ENCODE data around the gene TWF2. TPM values are rescaled to one million over a fixed set of nuclear protein-coding genes. Genes with fewer than 3 reads are reported as not detected.

The TWF2 gene
- total RNA-seq, 4 donors from 2014 or later: 45.9 to 105 (median 50.2) TPM

DNA sequence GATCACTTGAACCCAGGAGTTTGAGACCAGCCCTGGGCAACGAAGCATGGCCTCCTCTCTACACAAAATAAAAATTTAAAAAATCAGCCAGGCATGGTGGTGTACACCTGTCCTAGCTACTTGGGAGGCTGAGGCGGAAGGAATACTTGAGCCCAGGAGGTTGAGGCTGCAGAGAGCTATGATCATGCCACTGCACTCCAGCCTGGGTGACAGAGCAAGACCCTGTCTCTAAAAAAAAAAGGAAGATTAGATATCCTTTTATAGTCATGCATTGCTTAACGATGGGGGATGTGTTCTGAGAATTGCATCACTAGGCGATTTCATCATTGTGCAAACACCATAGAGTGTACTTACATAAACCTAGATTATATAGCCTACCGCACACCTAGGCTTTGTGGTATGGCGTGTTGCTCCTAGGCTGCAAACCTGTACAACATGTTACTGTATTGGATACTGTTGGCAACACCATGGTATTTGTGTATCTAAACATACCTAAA, 28.4 kb downstream of the TWF2 start:
- intact Hi-C loops (cut with DNase I; ENCODE audit: low total_unique reads): no loop called here
- DNase-seq: no peak
- TF ChIP-seq, protein P1, sequence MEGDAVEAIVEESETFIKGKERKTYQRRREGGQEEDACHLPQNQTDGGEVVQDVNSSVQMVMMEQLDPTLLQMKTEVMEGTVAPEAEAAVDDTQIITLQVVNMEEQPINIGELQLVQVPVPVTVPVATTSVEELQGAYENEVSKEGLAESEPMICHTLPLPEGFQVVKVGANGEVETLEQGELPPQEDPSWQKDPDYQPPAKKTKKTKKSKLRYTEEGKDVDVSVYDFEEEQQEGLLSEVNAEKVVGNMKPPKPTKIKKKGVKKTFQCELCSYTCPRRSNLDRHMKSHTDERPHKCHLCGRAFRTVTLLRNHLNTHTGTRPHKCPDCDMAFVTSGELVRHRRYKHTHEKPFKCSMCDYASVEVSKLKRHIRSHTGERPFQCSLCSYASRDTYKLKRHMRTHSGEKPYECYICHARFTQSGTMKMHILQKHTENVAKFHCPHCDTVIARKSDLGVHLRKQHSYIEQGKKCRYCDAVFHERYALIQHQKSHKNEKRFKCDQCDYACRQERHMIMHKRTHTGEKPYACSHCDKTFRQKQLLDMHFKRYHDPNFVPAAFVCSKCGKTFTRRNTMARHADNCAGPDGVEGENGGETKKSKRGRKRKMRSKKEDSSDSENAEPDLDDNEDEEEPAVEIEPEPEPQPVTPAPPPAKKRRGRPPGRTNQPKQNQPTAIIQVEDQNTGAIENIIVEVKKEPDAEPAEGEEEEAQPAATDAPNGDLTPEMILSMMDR (IDR thresholded peaks at IDR 0.05): no peak
- TF ChIP-seq POLR2A (IDR thresholded peaks at IDR 0.05): no peak
- Histone ChIP-seq H3K9me3 (no peaks in the 10 kb centered on the region), H3K27ac (no peak overlapping the region), H3K36me3 (no peaks in the 10 kb centered on the region), H3K4me1 (no peaks in the 10 kb centered on the region), H3K4me3 (no peak overlapping the region), H3K27me3 (no peaks in the 10 kb centered on the region)

DNA sequence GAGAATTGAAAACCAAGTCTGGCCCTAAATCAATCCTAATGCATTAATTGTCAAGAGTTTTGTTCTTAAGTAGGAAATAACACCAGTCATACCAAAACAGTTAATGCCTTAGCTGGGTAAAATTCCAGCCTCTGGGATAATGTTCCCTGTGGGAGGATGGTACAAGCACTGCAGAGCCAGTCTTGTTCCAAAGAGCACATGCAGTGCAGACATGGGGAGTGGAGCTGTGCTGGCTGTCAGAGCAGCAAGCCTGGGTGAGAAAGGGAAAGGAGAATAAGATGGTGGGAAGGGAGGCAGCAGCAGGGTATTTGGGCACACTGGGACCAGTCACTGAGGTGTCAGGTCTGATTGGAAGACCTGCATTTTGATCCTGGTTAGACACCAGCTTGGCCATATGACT, 28.9 kb downstream of the TWF2 start:
- DNase-seq: no peak
- Histone ChIP-seq H3K4me1 (no peaks in the 10 kb centered on the region), H3K9me3 (no peaks in the 10 kb centered on the region), H3K36me3 (no peaks in the 10 kb centered on the region), H3K4me3 (no peak overlapping the region), H3K27me3 (no peaks in the 10 kb centered on the region), H3K27ac (no peak overlapping the region)
- intact Hi-C loops (cut with DNase I; ENCODE audit: low total_unique reads): no loop called here
- TF ChIP-seq, protein P1 (IDR thresholded peaks at IDR 0.05): no peak
- no peak for TF ChIP-seq POLR2A (IDR thresholded peaks at IDR 0.05)

DNA sequence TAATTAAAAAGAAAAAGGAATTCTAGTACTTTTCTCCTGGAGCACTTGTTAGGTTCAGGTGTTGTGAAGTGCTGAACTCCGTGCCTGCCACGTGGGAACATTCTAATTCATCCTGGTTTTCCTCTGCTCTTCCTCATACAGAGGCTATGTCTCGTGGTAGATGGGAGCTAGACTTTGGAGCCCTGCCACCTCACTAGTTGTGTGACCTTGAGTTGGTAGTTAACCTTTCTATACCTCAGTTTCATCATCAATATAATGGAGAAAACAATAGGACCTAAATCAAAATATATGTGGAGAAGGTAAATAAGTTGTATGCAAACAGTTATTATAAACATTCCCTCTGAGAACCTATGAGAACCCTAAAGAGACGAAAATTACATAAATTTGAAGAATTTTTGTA, 30.4 kb downstream of the TWF2 start:
- H3K4me1 ChIP-seq: no peaks in the 10 kb centered on the region

DNA sequence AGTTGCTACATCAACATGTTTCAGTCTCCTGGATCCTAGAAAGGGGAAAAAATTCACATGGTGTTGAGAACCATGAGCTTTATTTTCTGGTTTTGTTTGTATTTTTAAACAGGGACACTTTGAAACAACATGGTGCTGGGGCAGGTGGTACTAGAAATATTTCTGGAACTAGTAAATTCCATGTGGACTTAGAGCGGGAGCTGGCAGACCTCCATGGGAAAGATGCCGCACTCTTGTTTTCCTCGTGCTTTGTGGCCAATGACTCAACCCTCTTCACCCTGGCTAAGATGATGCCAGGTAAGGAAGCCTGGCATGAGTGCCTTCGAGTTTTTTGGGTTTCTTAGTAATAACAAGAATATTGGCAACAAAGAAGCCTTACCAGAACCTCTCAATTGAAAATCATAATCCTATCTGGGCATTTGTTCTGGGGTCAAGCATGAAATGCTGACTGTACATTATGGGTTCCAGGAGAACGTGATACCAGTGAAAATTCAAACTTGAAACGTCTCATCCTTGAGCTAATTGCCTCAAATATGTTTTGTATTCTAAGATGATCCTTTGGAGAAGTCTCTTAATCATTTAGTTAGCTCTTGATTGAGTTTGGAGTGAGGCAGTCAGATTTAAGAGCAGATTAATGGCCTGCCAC, 33.1 kb downstream of the TWF2 start:
- TF ChIP-seq, protein P1 (IDR thresholded peaks at IDR 0.05): no peak
- TF ChIP-seq POLR2A (IDR thresholded peaks at IDR 0.05): no peak
- DNase-seq: no peak
- H3K4me1 ChIP-seq: no peaks in the 10 kb centered on the region
- H3K4me3 ChIP-seq: no peak overlapping the region
- H3K9me3 ChIP-seq: no peaks in the 10 kb centered on the region
- H3K27me3 ChIP-seq: no peaks in the 10 kb centered on the region
- no peaks in the 10 kb centered on the region for H3K36me3 ChIP-seq
- no peak overlapping the region for H3K27ac ChIP-seq
- intact Hi-C loops (cut with DNase I; ENCODE audit: low total_unique reads): no loop called here

More for the DNA sequence above, 30.4 kb downstream of the TWF2 start:
- Histone ChIP-seq H3K9me3 (no peaks in the 10 kb centered on the region), H3K27ac (no peak overlapping the region), H3K27me3 (no peaks in the 10 kb centered on the region), H3K4me3 (no peak overlapping the region), H3K36me3 (no peaks in the 10 kb centered on the region)
- intact Hi-C loops (cut with DNase I; ENCODE audit: low total_unique reads): no loop called here
- no peak for DNase-seq
- TF ChIP-seq, protein P1 (IDR thresholded peaks at IDR 0.05): no peak

DNA sequence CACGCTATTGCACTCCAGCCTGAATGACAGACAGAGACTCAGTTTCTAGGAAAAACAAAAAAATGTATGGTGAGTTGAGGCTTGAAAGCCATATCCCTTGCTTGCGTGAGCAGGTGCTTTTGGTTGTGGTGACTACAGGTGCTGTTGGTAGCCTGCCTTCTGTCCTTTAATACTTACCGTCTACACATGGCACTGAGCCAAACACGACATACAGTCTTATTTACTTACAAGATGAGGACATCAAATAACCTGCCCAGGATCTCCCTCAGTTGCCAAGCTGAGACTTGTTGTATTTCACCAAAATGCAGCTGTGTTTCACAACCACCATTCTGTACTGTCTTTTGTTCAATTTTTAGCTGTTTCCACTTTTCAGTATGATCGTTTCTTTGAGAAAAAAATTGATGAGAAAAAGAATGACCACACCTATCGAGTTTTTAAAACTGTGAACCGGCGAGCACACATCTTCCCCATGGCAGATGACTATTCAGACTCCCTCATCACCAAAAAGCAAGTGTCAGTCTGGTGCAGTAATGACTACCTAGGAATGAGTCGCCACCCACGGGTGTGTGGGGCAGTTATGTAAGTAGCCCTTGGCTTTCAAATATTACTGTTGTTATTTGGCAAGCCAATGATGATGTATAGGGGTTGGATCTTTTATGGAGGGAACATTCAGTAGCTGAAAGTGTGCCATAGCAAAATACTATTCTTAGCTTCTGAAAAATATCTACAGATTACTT, 34.5 kb downstream of the TWF2 start:
- no peaks in the 10 kb centered on the region for H3K36me3 ChIP-seq
- H3K27ac ChIP-seq: no peak overlapping the region
- intact Hi-C loops (cut with DNase I; ENCODE audit: low total_unique reads): no loop called here
- peaks cover 0 to 5% of the 10 kb centered on the region in 2 donors for H3K4me1 ChIP-seq
- no peak for DNase-seq
- no peaks in the 10 kb centered on the region for H3K9me3 ChIP-seq
- no peaks in the 10 kb centered on the region for H3K27me3 ChIP-seq
- H3K4me3 ChIP-seq: no peak overlapping the region
- TF ChIP-seq, protein P1 (IDR thresholded peaks at IDR 0.05): no peak
- TF ChIP-seq POLR2A (IDR thresholded peaks at IDR 0.05): no peak
